HG03139 (cell line): ENCODE measurements around the gene DDC.

ENCODE experiments used
- ATAC-seq: cut with Tn5 transposase; IDR thresholded peaks from one replicate; pipeline ENCODE4 v1.9.1; 2021; ENCODE audit not compliant: unreplicated experiment

Gene DDC

DNA sequence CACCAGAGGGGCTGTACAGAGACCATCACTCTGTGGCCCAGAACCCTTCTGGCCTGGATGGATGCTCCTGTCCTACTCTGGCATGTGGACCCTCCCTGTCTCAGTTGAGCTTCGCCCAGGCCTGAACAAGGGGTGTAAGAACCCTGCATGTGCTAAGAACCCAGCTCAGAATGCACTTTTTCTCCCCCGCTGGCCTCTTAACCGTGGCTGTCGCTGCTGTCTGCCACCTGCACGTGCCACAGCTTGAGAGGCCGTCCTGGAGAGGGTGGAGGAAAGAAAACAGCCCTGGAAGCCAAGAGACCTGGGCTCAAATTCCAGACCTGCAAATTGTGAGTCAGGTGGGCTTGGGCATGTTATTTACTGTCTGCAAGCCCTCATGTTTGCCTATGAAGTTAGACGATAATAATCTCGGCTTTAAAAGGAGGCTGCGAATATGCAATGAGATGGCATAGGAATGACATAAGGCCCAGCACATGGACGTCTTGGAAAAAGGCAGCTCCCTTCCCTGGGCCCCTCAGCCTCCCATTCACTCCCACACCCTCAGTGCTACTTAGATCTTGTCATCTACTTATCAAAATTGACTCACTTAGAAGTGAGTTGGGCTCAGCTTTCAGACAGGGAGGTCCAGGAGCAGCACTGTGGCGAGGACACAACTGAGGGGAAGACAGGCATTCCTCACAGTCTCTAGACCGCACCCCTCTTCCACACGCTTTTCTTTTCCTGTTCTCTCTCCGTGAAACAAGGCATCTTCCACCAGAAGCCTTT lies 146.5 kb downstream of the DDC start:
- no peak for ATAC-seq

- peak; percentile 84 for ATAC-seq
Measured at GRCh38 chr7:50418086-50418515, 147.1 kb downstream of the DDC start.

DNA sequence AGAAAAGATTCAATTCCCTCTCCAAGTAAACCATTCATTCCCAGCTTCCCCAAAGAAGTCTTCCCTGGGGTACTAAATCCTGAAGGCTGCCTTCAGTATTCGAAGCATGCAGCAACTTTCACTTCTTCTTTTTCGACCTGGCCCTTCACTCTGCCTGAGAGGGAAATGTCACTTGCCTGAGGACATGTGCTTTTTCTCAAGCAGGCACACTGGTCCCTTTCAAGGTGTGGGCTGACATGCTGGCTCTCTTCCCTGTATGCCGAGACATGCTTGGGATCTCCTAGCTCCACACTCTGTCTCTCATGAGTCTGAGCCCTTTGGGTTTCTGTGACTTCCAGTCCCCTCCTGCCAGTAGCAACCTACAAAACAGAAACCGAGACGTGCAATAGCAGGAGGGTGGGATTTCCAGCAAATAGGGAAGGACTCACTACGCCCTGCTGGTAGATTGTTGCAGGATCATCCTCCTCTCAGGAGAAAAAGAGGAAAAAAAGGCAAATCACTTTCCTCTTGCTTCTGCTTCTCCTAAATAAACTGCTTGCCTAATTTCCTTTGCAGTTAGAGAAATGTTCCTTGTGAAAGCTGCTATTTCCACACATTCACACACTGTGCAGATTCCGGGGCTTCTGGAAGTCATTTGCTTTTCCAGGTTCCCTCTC lies 148.6 kb downstream of the DDC start:
- ATAC-seq = peak; percentile 79

- no peak for ATAC-seq
Measured at GRCh38 chr7:50415844-50416364, 149.3 kb downstream of the DDC start.

DNA sequence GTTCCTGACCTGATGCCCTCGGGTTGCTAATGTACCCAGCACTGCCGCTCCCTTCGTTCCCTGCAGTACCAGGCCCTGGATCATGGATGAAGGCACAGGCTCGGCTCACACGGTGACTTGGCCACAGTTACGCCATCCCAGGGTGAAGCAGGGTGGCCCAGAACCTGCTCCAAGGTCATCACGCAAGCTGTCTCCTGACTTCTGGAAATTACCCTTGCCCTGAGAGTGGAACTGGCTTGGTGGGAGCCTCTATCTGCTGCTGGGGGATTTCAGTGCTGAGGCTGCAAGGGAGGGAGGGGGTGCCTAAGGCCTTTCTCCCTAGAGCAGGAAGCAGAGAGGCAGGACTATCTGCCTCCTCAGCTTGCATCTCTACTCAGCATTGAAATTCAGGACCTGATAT lies 151.6 kb downstream of the DDC start:
- ATAC-seq = no peak

- no peak for ATAC-seq
Measured at GRCh38 chr7:50412973-50413372, 152.2 kb downstream of the DDC start.

DNA sequence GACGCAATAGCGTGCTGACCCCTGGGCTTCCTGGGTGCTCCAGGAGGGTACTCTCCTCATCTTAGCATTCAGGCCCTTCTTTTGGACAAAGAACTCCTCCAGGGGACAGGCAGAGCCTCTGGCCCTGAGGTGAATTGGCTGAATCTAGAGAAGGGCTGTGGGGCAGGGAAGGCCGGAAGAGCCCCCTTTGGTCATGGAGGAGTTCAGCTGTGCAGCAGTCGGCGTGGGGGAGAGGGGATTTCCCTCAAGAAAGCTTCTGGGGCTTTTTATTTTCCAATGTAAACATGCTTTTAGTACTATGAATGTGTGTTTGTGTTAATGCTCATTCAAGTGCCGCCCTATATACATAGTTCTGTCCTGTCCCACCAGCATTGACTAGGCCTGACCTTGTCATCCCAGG lies 153.9 kb downstream of the DDC start:
- no peak for ATAC-seq

GRCh38 chr7:50409856-50410745 lies 155.1 kb downstream of the DDC start:
- peak; percentile 48 for ATAC-seq
